DOHH2 (cell line): ENCODE data around the gene TAF1B.

Experiments used
- CTCF ChIP-seq: fragments of 200-600 bp; sonication (generic); IDR thresholded peaks from one replicate; pipeline ENCODE4 v1.5.1; 2014; ENCODE audit warnings: antibody characterized with exemption, mild to moderate bottlenecking, low read depth, low read length; ENCODE audit not compliant: poor library complexity, severe bottlenecking
- EZH2phosphoT487 ChIP-seq: fragments of 200-600 bp; sonication (generic); IDR thresholded peaks from 2 replicates; pipeline ENCODE4 v1.6.1; 2017; ENCODE audit warnings: borderline replicate concordance, mild to moderate bottlenecking, antibody characterized with exemption, low read length, moderate library complexity, mixed read lengths

- TF ChIP-seq CTCF = no peak
- no peak for TF ChIP-seq EZH2phosphoT487
Observed at GRCh38 chr2:9982248-9982647, 139.0 kb downstream of the TAF1B start.
